Dermis blood vessel endothelial cell (primary cell): ENCODE data around the gene SVIL. TPM values are rescaled to one million over a fixed set of nuclear protein-coding genes. Genes with fewer than 3 reads are reported as not detected.
"Not testable (repeated sequence)": the region's sequence is repeated elsewhere in the genome, so short reads cannot be mapped to it uniquely, and the experiment has no call there.

Source experiments
- DNase-seq: peaks from one replicate; pipeline ENCODE4 v3.0.0; 2010
- total RNA-seq: library from RNA; depleted of rRNA; stranded (reverse); fragments of >200 nt; gene quantifications from 2 replicates; pipeline ENCODE4 v1.2.3, GENCODE V29; 2014

SVIL gene
- total RNA-seq, 1 donor from 2014 or later, result 80.8 TPM

DNA sequence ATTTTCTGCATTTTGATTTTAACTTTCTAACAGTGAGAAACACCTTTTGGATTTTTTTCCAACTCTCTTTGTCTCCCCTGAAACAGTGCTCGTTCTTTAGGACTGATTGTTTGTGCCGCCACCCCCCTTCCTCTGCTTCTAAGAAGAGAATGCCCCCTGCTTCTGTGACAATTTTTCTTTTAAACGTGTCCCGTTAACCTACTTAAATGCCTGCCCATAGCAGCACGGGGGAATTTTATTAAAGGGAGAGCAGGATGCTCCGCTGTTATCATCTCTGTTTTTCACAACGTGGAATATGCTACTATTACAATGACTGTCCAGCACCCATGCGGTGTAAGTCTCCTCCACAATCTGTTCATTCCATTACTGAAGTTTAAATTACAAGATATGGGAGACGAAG, 67.8 kb downstream of the SVIL start:
- no peak for DNase-seq

DNA sequence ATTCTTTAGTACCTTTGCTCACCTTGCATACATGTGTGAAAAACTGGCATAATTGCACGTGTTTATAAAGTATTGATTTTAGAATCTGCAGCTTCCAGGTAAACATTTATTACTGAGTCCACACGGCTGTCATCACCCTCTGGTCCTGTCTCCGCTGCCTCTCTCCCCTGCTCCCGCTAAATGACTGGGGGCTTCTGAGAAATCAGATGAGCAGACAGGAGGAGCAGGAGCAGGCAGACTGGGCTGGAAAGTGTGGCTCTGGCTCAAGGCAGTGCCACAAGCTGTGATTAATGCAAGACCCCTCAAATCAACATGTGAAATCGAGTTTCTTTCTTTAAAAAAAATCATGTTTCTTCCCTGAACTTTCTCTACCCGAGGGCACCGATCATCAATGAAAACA, 68.6 kb downstream of the SVIL start:
- not testable (repeated sequence) for DNase-seq

DNA sequence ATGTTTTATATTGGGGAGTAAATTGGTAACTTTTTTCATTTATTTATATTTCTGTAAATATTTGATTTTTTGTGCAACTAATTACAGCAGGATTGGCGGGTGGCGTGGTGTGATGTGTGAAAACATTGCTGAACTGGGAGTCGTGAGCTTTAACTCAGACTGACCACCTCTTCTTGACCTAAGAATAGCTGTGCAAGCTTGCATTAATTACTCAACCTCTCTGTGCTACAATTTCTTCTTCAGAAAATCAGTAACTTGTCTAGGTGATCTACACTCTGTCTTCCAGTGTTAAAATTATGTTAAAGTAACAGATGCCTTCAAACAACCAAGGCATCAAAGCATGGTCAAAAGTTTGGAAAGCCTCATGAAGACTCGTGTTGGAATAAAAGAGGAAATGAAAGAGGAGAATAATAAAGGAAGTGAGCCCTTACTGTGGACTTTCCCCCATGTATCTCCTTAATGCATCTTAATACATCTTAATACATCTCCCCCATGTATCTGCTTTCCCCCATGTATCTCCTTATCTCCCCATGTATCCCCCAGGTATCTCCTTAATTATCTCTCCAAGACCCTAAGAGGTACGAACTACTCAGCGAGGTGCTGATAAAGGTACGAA, 71.2 kb downstream of the SVIL start:
- no peak for DNase-seq

DNA sequence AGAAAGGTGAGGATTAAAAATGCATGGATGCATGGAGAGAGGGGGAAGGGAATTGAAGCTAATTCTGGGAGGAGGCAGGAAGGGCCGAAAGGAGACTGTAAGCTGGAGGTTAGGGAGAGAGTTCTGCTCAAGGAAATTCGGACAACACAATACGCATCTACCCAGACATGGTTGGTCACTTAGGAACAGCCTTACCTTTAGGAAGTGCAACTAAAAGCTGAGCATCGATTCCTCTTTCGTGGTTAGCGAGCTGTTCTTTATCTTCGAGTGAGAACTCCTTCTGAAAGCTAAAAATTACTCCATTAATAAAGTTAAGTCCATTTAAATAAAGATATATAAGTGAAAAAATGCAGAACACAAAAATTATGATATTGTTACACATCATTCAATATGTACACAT, 71.8 kb downstream of the SVIL start:
- not testable (repeated sequence) for DNase-seq

DNA sequence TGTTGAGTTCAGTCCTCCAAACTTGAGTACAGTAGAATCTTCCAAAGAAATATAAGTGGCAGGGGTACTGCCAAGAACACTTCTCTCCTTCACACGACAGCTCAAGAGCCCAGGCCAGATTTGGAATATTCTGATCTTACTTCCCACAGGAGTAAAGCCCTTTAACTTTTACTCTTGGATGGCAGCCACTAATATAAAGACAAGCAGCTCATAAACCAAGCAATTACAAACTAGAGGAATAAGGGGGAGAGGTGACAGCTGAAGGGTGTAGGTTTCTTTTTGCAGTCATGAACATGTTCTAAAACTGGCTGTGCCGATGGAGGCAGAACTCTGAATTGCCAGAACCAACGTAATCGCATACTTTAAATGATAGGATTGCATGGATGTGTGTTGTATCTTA, 74.8 kb downstream of the SVIL start:
- no peak for DNase-seq

DNA sequence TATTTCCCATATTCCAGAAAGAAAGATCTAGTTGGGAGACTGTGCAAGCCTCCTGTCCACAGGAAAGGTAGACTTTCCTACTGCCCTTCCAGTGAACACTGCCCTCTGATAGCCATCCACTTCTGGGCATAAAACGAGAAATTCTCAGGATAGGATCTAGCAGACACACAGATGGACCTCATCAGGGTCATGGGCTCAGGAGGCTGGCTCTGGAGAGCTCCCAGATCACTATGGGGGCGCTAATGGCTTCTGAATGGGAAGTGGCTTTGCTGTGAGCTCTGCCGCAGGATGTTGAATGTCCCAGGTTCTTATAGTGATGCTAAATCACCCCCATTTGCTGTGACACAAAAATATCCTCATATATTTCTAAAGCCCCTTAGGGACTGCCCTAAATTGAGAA, 77.1 kb downstream of the SVIL start:
- DNase-seq, result no peak

DNA sequence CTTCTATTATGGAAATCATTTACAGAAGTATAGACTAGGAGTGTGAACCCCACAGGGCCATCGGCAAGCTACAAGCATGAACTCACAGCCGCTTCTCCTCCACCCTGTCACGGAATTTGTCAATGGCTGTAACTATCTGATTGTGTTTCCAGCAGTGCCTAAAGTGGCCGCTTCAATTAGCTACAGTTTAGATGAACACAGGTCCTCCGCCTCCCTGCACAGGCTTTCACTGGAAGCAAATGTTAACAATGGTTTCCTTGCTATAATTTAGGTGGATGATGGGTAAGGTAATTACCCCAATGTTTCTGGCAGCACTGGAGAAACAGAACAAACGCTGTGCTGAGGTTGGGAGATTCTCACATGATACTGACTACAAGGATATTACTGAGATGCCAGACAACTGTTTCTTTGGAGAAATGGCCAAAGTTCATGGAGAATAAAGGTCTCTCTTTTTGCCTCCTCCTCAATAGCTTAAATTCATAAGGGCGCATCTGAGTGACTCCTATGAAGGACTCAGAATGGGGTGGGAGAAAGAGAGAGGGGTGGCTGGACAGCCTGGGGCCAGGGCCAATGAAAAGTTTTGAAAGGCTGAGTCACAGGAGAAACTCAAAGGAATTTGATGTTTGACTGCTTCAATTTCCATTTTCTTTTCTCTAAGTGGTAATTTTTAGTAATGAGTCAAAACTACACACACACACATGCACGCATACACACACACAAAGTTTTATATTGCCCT, 78.9 kb downstream of the SVIL start:
- DNase-seq, result peak; percentile 88

DNA sequence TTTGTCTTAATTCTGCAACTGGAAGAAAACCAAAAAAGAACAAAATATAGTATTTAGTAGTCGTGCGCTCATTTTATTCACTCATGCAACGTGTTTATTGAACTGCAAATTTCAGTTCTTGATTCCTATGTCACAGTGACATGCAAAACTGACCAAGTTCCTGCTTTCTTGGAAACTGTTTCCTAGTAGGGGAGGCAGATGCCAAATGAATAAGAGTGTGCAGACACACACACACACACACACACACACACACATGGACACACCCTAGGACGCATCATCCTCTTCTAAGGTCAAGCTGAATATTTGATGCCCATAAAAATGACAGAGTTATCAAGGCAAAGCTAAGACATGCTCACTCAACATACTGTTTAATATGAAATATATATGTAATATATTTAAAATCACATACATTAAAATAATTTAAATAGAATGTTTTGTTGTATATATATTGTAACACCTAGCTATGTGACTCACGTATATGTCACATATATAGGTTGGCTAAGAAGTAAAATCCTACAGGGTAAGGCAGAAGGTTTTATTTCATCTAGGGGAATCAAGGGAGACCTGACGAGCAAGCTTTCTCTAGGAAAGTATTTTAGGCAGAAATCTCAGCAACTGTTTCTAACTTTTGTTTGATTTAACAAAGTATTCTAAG, 79.6 kb downstream of the SVIL start:
- DNase-seq, result no peak

DNA sequence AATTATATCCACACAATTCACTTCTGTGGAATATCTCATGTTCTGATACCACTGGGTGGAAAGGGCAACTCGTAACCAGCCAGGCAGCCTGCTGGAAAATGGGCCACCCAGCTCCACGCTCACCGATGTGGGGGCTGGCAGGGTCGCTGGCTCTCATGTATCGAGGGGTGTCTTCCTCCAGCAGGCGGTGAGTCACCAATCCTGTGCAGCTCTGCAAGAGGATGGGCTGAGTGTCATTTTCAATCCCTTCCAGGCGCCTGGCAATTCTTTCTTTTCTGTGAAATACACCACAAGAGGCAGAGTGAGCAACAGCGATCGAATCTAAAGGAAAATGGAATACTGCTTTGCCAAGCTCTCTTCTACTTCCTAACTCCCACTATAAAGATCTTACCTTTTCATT, 80.1 kb downstream of the SVIL start:
- peak; percentile 32 for DNase-seq

DNA sequence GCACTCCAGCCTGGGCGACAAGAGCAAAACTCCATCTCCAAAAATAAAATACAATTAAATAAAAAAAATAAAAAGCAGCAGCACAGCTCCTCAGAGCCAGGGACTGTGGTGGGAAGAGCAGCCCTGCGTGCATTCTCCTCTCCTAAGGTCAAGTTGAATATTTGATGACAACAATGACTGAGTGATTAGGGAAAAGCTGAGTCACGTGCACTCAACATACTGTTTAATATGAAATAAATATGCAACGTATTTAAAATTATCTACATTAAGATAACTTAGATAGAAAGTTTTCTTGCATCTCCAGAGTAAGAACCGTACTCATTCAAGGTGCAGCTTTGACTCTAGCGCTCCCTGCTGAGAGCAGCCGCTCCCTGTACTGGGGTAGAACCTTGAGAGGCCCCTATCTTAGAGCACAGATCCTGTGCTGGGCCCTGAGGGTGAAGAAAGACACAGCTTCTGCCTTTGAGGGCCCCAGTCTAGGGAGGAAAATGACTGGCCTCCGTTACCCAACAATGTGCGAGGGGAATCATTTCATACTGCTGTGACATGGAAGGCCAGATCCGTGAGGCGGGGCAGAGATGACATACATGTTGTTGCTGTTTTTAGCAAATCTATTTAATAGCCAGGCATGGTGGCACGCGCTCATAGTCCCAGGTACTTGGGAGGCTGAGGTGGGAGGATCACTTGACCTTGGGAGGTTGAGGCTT, 81.1 kb downstream of the SVIL start:
- DNase-seq, result no peak

DNA sequence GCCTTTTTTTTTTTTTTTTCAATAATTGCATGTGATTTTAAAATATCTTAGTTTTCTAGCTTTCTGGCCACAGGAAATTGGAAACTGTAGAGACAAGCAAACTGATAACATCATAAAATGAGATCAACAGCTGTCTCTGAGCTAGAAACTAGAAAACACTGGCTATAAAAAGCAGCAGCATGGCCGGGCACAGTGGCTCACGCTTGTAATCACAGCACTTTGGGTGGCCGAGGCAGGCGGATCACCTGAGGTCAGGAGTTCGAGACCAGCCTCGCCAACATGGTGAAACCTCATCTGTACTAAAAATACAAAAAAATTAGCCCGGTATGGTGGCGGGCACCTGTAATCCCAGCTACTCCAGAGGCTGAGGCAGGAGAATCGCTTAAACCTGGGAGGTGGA, 81.7 kb downstream of the SVIL start:
- DNase-seq, result not testable (repeated sequence)

DNA sequence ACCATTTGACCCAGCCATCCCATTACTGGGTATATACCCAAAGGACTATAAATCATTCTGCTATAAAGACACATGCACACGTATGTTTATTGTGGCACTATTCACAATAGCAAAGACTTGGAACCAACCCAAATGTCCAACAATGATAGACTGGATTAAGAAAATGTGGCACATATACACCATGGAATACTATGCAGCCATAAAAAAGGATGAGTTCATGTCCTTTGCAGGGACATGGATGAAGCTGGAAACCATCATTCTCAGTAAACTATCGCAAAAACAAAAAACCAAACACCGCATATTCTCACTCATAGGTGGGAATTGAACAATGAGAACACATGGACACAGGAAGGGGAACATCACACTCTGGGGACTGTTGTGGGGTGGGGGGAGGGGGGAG, 85.3 kb downstream of the SVIL start:
- DNase-seq, result not testable (repeated sequence)

DNA sequence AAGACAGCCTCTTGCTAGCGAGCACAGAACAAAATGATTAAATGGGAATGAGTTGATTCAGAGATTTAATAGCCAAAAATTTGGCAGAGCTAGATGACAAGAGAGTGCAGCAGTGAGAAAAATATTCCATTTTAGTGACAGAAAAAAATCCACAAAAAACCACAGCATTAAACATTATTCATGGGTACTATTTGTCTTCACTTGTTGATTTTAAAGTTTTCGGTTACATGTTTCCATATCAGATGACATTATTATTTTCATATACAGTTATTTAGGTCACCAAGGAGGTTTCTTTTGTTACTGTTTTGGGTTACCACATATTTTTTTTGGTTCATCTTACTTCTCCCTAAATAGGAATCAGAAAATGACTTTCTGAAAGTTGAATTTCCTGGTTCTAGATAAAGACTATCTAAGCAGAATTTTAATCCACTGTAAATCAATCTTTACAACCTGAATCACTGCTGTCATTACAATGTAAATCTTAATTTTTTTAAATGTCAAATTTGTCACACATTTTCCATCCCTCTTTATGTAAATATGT, 87.9 kb downstream of the SVIL start:
- no peak for DNase-seq

DNA sequence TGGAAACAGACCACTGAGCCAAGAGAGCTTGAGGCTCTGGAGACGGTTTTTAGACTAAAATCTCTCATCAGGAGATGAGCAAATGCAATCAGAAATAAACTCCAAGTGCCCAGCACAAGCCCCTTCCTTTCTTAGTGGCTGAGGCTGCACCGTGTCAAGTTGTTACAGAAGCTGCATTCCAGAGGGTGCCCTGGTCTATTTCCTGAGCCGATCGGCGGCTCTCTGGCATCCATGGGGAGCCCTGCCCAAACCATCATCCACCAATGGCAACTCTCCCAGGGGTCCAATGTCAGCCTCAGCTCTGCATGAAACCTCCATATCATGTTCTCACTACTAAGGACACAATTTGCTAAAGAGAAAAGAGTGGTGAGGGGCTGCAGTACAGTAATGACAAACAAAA, 89.6 kb downstream of the SVIL start:
- no peak for DNase-seq

DNA sequence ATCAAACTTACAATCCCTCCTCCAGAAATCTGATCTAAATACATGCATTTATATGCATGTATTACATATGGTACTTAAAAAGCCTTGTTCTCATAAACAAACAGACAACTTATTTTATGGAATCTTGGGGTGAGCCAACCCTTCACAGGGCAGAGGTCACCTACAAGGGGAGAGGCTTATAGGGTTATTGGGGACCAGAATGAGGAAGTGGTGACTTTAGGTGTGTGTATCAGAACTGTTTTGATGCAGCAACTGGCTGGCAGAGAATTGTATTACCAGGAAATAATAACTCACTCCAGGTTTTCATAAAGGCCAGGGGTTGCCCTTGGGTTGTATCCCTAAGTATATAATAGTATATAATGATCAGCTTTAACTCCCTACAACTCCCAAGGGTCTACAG, 91.1 kb downstream of the SVIL start:
- no peak for DNase-seq

DNA sequence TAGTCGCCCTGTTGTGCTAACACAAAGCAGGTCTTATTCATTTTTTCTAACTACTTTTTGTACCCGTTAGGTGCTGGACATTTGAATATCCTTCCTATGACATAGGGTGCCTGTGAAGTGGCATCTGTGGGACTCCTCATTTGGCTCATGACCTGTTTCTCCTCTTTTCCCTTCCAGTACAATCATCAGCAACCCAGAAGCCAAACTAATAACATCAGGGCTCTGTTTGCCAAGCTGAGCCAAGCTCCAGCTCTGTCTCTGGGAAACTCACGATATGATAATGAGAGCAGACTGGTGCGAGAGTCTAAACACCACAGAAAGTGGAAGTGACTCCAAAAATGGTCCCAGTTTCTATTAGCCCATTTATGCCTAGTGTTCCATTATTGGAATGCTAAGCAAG, 92.0 kb downstream of the SVIL start:
- DNase-seq, result no peak

DNA sequence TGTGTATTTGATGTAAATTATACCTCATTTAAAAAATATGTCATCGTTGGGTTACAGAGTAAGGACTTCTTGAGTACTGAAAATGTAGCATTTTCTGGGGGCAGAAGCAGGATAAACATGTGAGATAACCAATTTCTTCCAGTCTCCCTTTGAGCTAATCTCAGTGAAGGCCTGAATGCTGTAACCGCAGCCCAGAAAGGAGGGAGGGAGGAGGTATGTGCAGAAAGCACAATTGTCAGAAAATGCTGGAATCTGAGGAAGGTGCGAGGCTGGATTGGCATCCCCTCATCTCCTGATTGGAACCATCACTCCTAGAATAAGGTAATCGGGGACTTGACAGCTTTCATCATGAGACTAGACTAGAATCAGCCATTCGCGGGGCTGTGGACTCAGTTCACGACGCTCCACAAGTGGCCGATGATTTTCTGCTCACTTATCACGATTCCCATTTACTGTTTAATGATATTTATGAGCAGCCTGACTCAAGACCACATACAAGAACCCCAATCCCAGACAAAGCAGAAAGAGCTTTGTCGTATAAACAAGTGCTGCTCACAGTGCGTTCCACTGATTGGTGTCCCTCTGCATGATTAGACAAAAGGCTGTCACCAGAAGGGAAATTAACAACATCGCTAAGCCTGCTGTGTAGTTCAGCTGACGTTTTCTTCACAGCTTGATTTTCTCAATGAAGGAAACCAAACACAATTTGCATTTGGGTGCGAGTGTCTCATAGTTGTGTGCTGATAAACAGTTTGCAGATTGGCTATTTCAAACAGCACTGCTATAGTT, 93.2 kb downstream of the SVIL start:
- DNase-seq, result no peak

DNA sequence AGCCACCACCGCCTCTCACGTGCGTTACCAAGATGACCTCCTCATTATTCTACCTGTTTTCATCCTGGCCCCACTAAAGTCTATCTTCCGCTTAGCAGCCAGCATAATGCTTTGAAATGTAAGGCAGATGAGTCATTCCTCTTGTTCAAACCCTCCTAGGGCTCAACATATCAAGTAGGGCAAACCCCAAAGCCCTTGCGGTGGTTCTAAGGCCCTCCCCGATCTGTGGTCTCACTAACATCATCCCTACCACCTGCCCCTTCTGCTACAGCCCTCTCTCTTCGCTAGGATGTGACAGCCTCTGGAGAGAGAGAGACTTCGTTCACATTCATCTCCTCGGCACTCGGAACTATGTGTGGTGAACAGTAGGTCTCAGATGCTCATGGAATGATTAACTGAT, 94.8 kb downstream of the SVIL start:
- DNase-seq, result no peak

DNA sequence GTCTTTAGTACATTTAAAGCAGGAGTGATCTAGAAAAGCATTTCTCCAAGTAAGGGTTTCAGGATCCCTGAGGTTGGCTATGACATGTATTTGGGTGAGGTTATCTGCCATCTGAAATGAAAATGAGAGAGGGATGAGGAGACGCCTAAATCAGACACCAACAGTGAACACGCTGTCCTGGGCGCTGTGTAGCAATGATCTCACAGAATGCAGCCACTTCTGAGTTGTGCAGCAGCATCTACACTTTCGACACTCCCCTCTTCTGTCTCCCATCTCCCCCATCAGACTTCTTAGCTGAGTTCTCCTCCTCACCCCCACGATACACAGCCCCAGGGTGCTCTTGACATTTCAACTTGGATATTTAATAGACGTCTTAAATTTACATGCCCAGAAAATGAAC, 95.4 kb downstream of the SVIL start:
- DNase-seq, result no peak

DNA sequence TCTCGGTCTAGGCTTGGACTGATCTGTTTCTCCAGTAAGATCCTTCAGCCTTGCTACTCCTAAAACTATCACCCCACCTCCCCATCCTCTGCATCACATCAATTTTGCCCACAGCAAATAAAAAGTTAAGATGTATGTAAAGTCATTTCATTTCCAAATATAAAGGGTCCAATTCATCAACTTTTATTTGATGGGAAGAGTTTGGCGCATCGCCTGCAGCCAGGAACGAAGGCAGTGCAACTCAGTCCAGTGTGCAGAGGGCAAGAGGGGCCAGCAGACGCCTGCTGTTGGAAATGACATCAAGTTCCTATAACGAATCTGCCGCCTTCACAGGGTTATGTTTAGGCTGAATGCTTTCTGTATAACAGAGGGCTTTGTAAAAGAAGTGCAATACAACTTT, 97.0 kb downstream of the SVIL start:
- DNase-seq, result no peak

DNA sequence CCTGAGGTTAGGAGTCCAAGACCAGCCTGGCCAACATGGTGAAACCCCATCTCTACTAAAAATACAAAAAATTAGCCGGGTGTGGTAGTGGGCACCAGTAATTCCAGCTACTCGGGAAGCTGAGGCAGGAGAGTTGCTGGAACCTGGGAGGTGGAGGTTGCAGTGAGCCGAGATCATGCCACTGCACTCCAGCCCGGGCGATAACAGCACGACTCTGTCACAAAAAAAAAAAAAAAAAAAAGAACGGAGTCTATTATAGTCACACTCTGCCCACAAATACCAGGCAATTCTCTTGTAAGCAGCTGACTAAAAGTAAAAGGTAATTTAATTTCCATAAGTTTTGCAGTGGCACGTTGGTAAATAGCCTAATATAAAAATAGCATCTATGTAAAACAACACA, 98.1 kb downstream of the SVIL start:
- not testable (repeated sequence) for DNase-seq

DNA sequence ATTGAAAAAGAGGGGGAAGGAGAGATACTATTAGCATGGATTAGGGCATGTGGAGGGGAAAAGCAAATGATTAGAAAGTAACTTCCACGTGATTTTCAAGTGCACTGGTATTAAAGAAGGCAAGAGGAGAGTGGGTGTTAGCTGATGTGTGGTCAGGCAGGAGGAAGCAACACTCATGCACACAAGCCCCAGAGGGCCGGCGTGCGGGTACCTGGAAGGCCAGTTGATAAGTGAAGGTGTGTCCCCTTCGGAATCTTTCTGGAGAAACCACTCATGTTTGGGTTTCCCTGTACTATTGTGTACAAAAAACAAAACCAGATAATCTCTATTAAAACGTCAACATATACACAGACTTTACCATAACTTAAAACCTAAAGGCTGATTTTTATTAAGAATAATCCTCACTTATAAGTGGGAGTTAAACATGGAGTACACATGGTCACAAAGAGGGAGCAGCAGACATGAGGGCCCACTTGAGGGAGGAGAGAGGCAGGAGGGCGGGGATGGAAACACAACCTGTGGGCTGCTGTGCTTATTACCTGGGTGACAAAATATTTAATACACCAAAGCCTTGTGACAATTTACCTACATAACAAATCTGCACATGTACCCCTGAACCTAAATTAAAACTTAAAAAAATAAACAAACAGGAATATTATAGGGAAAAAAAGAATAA, 98.9 kb downstream of the SVIL start:
- DNase-seq, result peak; percentile 10
